ENCODE results near the gene FOXG1. TPM values are rescaled to one million over a fixed set of nuclear protein-coding genes. Genes with fewer than 3 reads are reported as not detected.

The FOXG1 gene
- total RNA-seq, 4 donors from 2014 or later, result not detected

GRCh38 chr14:28770061-28770460 is 3.5 kb downstream of the FOXG1 start:
- Histone ChIP-seq H3K27ac (no peak overlapping the region), H3K27me3 (peaks cover 100% of the 10 kb centered on the region), H3K9me3 (no peaks in the 10 kb centered on the region), H3K4me1 (peaks cover 31% of the 10 kb centered on the region), H3K36me3 (no peaks in the 10 kb centered on the region), H3K4me3 (no peak overlapping the region)
- WGBS, result 58% methylated on average over 1 of the region's 1 CpG
- TF ChIP-seq POLR2A (IDR thresholded peaks at IDR 0.05) (no peak), CTCF (IDR thresholded peaks at IDR 0.05) (no peak), POLR2AphosphoS5 (IDR thresholded peaks at IDR 0.05) (no peak), EP300 (IDR thresholded peaks at IDR 0.05) (no peak)
- no peak for DNase-seq (ENCODE audit: low spot score in 2 of 2)

GRCh38 chr14:28770630-28771029 is 4.0 kb downstream of the FOXG1 start:
- H3K9me3 ChIP-seq, result no peaks in the 10 kb centered on the region
- peaks cover 100% of the 10 kb centered on the region for H3K27me3 ChIP-seq
- H3K4me1 ChIP-seq, result peaks cover 25% of the 10 kb centered on the region
- H3K27ac ChIP-seq, result no peak overlapping the region
- no peak overlapping the region for H3K4me3 ChIP-seq
- no peak for DNase-seq (ENCODE audit: low spot score in 2 of 2)
- TF ChIP-seq POLR2A (IDR thresholded peaks at IDR 0.05) (no peak), EP300 (IDR thresholded peaks at IDR 0.05) (no peak), CTCF (IDR thresholded peaks at IDR 0.05) (no peak), POLR2AphosphoS5 (IDR thresholded peaks at IDR 0.05) (no peak)
- H3K36me3 ChIP-seq, result no peaks in the 10 kb centered on the region

GRCh38 chr14:28771168-28771567 is 4.6 kb downstream of the FOXG1 start:
- H3K9me3 ChIP-seq, result no peaks in the 10 kb centered on the region
- H3K36me3 ChIP-seq, result no peaks in the 10 kb centered on the region
- H3K4me1 ChIP-seq, result peaks cover 20% of the 10 kb centered on the region
- H3K27ac ChIP-seq, result no peak overlapping the region
- 3% methylated on average over 1 of the region's 1 CpG for WGBS
- peaks cover 100% of the 10 kb centered on the region for H3K27me3 ChIP-seq
- H3K4me3 ChIP-seq, result no peak overlapping the region
- DNase-seq (ENCODE audit: low spot score in 2 of 2), result no peak
- TF ChIP-seq EP300 (IDR thresholded peaks at IDR 0.05) (no peak), POLR2AphosphoS5 (IDR thresholded peaks at IDR 0.05) (no peak), CTCF (IDR thresholded peaks at IDR 0.05) (no peak), POLR2A (IDR thresholded peaks at IDR 0.05) (no peak)

GRCh38 chr14:28772613-28773012 is 6.0 kb downstream of the FOXG1 start:
- 10% methylated on average over 3 of the region's 3 CpGs for WGBS
- no peak for TF ChIP-seq EP300 (IDR thresholded peaks at IDR 0.05)
- TF ChIP-seq CTCF (IDR thresholded peaks at IDR 0.05), result no peak
- TF ChIP-seq POLR2AphosphoS5 (IDR thresholded peaks at IDR 0.05), result no peak
- TF ChIP-seq POLR2A (IDR thresholded peaks at IDR 0.05), result no peak
- no peak for DNase-seq (ENCODE audit: low spot score in 2 of 2)

GRCh38 chr14:28773176-28773575 is 6.6 kb downstream of the FOXG1 start:
- H3K36me3 ChIP-seq, result no peaks in the 10 kb centered on the region
- no peak for DNase-seq (ENCODE audit: low spot score in 2 of 2)
- TF ChIP-seq EP300 (IDR thresholded peaks at IDR 0.05) (no peak), POLR2A (IDR thresholded peaks at IDR 0.05) (no peak), POLR2AphosphoS5 (IDR thresholded peaks at IDR 0.05) (no peak), CTCF (IDR thresholded peaks at IDR 0.05) (no peak)
- no peaks in the 10 kb centered on the region for H3K9me3 ChIP-seq
- no peak overlapping the region for H3K27ac ChIP-seq
- 6% methylated on average over 7 of the region's 7 CpGs for WGBS
- H3K27me3 ChIP-seq, result peaks cover 100% of the 10 kb centered on the region
- H3K4me3 ChIP-seq, result no peak overlapping the region
- H3K4me1 ChIP-seq, result peaks cover 7% of the 10 kb centered on the region

More at GRCh38 chr14:28772613-28773012, 6.0 kb downstream of the FOXG1 start:
- H3K4me3 ChIP-seq, result no peak overlapping the region
- H3K36me3 ChIP-seq, result no peaks in the 10 kb centered on the region
- no peak overlapping the region for H3K27ac ChIP-seq
- H3K27me3 ChIP-seq, result peaks cover 100% of the 10 kb centered on the region
- peaks cover 12% of the 10 kb centered on the region for H3K4me1 ChIP-seq
- H3K9me3 ChIP-seq, result no peaks in the 10 kb centered on the region
